Anterior cingulate cortex (tissue), 58 donors: ENCODE results near the gene NKX6-2.

ENCODE experiments used
- DNase-seq, 58 donors: peaks; one replicate each; lab custom pipeline; 2025; lab: John Stamatoyannopoulos, UW

The NKX6-2 gene

DNA sequence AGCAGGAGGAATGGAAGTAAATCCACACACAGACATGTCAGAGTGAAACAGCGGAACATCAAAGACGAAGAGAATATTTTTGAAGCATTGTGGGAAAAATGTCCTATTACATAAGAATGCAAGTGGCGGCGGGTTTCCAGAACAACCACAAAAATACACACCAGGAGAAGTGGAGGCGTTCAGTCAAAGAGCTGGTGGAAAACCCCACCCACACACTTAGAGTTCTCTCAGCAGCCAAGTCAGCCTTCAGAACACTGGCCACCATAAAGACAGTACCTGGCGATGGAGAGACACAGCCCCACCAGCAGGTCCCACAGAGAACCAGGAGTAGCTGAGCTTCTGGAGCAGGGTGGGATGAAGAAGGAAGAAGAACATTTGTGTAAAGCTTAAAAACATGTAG lies 23.7 kb downstream of the NKX6-2 start:
- DNase-seq = peak in 16 of 58 donors; percentile 26 to 66 (median 40)

DNA sequence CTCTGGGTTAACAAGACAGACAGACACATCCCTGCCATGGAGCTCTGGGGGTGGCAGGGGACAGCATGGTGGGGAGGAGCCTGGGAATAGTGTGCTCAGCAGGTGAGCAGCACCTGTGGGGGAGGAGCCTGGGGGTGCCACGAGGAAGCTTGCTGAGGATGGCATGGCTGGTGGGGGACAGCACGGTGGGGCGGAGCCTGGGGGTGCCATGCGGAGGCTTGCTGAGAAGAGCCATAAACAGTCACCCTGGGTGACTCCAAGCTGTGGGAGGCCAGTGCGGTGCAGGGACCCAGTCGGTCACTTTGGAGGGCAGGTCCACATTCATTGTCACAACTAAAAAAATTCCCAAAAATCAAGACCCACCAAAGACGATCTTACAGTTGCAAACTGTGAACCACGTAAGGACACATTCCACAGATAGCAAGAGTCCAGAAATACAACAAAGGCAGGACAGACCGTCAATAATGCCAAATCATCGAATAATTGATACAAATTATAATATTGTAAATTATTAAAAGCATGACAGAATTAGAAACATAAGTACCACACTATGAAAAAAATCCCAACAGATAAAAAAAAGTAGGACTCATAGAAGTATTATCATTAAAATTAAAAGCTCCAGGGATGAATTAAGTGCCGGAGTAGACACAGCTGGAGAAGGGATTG lies 24.4 kb downstream of the NKX6-2 start:
- DNase-seq = no peak

DNA sequence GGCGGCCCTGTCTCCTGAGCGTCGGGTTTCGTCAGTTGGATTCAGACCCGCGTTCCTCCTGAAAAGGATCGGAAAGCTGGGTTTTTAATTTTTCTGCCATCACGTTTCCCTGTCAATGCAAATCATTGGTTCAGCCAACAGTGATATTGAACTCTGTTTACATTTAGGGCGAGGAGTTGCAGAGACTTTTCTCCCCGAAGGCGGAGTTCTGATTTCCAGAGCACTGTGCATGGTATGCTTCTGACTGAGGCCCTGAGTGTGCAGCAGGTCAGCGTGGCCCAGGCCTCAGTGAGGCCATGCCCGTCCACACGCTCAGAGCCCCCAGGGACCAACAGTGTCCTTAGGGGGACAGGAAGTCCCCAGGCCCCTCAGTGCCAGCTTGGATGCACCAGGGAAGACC lies 27.1 kb downstream of the NKX6-2 start:
- DNase-seq = no peak

DNA sequence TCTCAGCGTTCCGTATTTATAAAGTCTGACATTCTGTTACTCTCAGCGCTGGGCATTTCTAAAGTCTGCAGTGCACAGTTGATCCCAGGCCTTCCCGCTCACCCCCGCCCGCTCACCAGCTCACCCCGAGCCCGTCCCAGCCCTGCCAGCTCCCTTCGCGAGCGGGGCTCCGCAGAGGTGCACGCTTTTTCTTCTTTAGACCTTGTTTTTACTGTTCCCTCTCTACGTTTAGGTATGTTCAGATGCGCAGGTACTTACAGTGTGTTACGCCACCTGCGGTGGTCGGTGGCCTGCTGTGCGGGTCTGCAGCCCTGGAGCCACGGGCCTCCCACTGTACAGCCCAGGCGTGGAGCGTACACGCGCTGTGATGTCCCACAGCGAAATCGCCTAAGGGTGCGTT lies 28.8 kb downstream of the NKX6-2 start:
- no peak for DNase-seq

- DNase-seq = no peak
Observed at GRCh38 chr10:132756591-132756990, 29.4 kb downstream of the NKX6-2 start.

DNA sequence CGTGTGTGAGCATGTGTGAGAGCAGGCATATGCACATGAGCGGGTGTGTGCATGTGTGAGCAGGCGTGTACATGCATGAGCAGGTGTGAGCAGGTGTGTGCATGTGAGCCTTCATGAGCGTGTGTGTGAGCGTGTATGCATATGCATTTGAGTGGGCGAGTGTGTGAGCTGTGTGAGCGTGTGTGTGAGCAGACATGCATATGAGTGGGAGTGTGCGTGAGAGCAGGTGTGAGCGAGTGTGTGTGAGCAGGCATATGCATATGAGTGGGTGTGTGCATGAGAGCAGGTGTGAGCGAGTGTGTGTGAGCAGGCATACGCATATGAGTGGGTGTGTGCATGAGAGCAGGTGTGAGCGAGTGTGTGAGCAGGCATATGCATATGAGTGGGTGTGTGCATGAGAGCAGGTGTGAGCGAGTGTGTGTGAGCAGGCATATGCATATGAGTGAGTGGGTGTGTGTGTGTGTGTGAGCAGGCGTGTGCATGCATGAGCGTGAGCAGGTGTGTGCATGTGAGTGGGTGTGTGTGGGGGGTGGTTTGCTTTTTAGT lies 30.7 kb downstream of the NKX6-2 start:
- no peak for DNase-seq

DNA sequence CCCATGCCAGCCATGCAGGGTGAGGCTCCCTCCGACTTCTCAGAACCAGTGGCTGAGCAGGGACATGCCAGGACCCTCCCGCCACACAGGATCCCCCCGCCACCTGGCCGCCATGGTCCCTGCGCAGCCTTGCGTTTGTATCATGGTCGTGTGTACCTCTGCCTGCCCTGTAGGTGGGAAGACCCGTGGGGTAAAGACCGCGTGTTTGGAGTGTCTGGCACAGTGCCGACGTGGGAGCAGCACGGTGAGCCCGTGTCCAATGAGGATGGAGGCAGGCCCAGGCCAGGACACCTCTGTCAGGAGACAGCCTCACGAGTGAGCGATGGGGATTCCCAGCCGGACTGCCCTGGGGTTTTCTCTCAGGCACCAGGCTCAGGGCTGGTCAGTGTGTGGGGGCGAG lies 31.9 kb downstream of the NKX6-2 start:
- no peak for DNase-seq

GRCh38 chr10:132753596-132753995 lies 32.4 kb downstream of the NKX6-2 start:
- DNase-seq = no peak

DNA sequence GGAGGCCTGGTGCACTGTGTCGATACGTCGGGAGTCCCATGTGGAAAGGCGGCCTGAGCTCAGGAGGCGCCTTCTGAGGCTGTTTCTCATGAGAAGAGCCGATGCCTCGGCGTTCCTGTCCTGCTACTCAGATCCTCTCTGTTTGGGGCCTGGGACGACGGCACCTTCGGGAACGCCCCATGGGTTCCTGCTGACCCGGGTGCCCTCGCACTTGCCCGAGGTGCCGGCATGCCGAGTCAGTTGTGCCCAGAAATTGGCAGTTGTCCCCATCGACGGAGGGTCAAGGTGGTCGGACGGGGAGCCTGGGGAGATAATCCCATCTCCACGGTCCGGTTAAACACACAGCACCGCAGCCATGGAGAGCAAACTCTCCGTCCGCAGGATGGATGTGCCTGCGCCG lies 33.0 kb downstream of the NKX6-2 start:
- no peak for DNase-seq

DNA sequence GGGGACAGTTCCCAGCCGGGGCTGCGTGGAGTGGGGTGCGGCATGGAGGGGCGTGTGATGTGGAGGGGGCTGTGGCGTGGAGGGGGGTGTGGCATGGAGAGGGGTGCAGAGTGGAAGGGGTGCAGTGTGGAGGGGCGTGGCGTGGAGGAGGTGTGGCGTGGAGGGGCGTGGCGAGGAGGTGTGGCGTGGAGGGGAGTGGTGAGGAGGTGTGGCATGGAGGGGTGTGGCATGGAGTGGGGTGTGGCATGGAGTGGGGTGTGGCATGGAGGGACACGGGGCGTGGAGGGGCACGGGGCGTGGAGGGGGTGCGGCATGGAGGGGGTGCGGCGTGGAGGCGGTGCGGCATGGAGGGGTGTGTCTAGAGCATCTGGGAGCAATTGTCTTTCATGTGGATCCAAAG lies 33.6 kb downstream of the NKX6-2 start:
- no peak for DNase-seq

- DNase-seq = no peak
Observed at GRCh38 chr10:132750936-132751335, 35.0 kb downstream of the NKX6-2 start.

GRCh38 chr10:132749371-132749795 lies 36.6 kb downstream of the NKX6-2 start:
- no peak for DNase-seq

GRCh38 chr10:132748545-132749370 lies 37.2 kb downstream of the NKX6-2 start:
- DNase-seq = no peak

DNA sequence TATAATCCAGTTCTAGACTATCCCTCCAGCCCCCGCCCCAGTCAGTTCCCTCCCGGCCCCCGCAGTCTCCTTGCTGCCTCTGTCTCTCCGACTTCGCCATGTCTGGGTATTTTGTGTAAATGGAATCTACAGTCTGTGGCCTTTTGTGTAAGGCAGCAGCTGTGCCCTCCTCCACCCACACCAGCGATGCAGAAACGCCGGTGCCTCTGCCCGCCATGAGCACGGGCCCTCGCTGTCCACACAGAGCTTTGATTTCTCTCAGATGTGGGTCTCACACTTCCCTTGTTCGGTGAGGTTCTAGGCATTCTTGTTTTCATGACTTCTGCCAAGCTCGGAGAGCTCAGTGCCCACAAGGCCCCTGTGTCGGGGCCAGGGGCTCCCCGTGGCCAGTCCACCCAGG lies 37.8 kb downstream of the NKX6-2 start:
- no peak for DNase-seq

DNA sequence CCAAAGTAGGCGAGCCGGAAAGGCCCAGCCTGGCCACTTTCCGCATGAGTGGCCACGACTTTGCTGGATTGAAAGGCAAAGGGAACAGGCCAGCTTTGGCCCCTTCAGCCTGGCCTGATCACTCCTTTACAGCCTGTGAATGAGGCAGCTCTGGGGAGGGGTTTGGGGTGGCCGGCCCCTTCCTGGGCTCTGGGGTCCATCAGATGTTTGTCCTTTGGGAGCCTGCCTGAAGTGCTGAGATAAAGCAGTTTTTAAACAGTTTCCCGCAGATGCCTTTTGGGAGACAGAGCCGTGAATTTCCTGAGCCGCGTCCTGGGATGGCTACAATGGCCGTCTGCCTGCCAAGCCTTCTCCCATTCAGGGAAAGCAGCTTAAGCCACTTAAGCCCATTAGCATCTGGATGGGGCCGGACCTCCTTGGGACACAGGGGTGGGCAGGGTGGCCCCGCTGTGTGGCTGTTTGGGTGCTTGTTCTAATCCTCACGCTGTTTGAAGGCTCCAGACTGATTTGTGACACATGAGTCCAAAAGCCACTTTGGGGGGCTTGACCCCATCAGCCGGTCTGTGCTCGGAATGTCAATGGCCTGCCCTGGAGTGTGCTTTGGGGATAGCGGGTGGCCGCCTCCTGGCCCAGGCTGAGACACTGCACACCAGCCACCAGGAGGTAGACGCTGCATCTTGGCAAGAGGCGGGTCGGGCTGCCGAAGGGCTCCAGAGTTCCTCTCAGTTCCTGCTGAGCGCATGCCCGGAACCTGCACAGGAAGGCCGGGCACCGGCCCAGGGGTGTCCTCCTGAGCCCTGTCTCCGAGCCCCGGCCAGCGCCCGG lies 38.9 kb downstream of the NKX6-2 start:
- peak in 29 of 58 donors; percentile 15 to 80 (median 40) for DNase-seq

GRCh38 chr10:132746386-132746785 lies 39.6 kb downstream of the NKX6-2 start:
- DNase-seq = no peak

DNA sequence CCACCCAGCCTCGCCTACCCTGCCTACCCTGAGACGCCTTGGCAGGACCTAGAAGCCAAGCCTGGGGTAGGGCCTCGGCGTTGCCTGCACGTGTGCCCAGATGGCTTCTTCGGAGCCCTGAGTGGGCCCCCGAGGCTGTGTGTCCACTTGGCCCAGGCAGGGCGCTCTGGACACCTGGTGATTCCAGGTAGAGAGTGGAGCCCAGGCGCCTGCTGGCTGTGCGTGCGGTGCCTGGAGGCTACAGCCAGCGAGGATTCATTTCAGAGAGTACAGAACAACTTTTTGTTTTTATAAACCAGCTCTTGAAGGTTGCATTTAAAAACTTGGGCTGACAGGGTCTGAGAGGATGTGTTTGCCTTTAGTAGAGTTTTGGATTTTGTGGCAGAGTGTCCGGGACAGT lies 40.0 kb downstream of the NKX6-2 start:
- no peak for DNase-seq

GRCh38 chr10:132745511-132745910 lies 40.4 kb downstream of the NKX6-2 start:
- no peak for DNase-seq

DNA sequence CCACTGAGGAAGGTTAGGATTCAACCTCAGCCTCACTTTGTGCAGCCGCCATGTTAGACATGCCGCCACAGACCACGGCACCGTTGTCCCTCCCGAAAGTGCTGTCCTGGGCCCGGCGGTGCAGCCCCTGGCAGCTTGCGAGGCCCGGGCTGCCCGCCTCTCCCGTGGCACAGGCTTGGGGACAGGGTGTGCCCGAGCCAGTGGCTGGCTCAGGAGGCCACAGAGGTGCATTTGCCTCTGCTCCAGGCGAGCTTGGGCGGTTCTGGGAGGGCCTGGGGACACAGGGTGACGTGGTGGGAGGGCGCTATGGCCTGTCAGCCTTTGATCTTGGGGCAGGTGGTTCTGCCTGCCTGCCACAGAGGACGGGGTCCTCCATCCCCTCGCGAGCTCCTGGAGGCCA lies 41.1 kb downstream of the NKX6-2 start:
- DNase-seq = no peak

GRCh38 chr10:132743925-132744490 lies 41.9 kb downstream of the NKX6-2 start:
- no peak for DNase-seq
